DND-41 (cell line): ENCODE measurements around the gene NTM.

ENCODE experiments used
- ATAC-seq: fragments of 200-7000 bp; cut with Tn5 transposase; 3 replicates; pipeline ENCODE4 v1.9.1; 2021; ENCODE audit warnings: low read depth; ENCODE audit not compliant: insufficient read depth
- DNase-seq: peaks from one replicate; pipeline ENCODE4 v3.0.0-alpha.2; 2020
- H2AFZ ChIP-seq: 2 replicates; pipeline ENCODE4 v1.6.0; 2012; ENCODE audit warnings: low read depth, low read length
- H3K27ac ChIP-seq: 2 replicates; pipeline ENCODE4 v1.5.1; 2012; ENCODE audit warnings: low read length, inconsistent platforms
- H3K27me3 ChIP-seq: fragments of 200-600 bp; sonication (generic); 2 replicates; pipeline ENCODE4 v1.6.0; 2012; ENCODE audit warnings: low read length, mild to moderate bottlenecking, inconsistent platforms; ENCODE audit not compliant: insufficient read depth, poor library complexity
- H3K36me3 ChIP-seq: 2 replicates; pipeline ENCODE4 v1.5.1; 2012; ENCODE audit warnings: low read length, inconsistent platforms; ENCODE audit not compliant: insufficient read depth
- H3K4me1 ChIP-seq: 2 replicates; pipeline ENCODE4 v1.5.1; 2012; ENCODE audit warnings: mild to moderate bottlenecking, low read length; ENCODE audit not compliant: insufficient read depth
- H3K4me2 ChIP-seq: 2 replicates; pipeline ENCODE4 v1.6.0; 2012; ENCODE audit warnings: mild to moderate bottlenecking, moderate library complexity, low read length, inconsistent platforms; ENCODE audit not compliant: insufficient read depth
- H3K4me3 ChIP-seq, 2 experiments: fragments of 200-600 bp in 1 of 2; shearing (Covaris generic) in 1 of 2; 2 replicates each; pipeline ENCODE4 v1.5.1; 2012 to 2016; ENCODE audit warnings: inconsistent platforms in 2 of 2, low read length in 2 of 2, mild to moderate bottlenecking in 2 of 2, low read depth in 1 of 2, moderate library complexity in 1 of 2
- H3K79me2 ChIP-seq: 2 replicates; pipeline ENCODE4 v1.6.0; 2012; ENCODE audit warnings: low read length, inconsistent platforms; ENCODE audit not compliant: insufficient read depth
- H3K9ac ChIP-seq: 2 replicates; pipeline ENCODE4 v1.6.0; 2012; ENCODE audit warnings: low read depth, mild to moderate bottlenecking, inconsistent platforms, low read length, moderate library complexity
- H3K9me3 ChIP-seq: 2 replicates; pipeline ENCODE4 v1.5.1; 2012; ENCODE audit warnings: low read length, moderate library complexity, mild to moderate bottlenecking, inconsistent platforms; ENCODE audit not compliant: insufficient read depth, severe bottlenecking
- H4K20me1 ChIP-seq: 2 replicates; pipeline ENCODE4 v1.6.0; 2012; ENCODE audit warnings: low read length; ENCODE audit not compliant: insufficient read depth
- EZH2 ChIP-seq: IDR thresholded peaks from 3 replicates; pipeline ENCODE4 v1.6.1; 2012; ENCODE audit warnings: borderline replicate concordance, low read depth, mild to moderate bottlenecking, moderate library complexity, low read length, inconsistent platforms; ENCODE audit not compliant: severe bottlenecking
- TF ChIP-seq, protein P1 (sequence below): IDR thresholded peaks from 2 replicates; pipeline ENCODE4 v1.5.1; 2012; ENCODE audit warnings: borderline replicate concordance, low read length, moderate library complexity, mild to moderate bottlenecking; ENCODE audit not compliant: poor library complexity, severe bottlenecking; ENCODE audit errors: extremely low read depth

NTM gene

DNA sequence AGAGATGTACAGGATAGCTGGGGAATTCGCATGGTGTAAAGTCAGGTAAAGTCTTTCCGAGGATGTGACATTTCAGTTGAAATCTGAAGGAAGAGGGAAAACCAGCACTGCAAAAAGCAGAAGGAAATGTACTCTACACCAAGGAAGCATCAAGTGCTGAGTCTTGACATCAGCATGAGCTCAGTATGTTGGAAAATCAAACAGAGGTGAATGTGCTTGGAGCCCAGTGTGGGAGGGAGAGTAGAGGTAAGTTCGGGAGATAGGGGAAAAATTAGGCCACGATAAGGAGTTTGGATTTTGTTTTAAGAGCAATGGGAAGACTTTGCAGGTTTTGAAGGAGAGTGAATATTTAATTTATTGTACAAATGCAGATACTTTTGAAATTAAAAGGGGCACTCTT, 484.0 kb downstream of the NTM start:
- no peak for ATAC-seq
- TF ChIP-seq, protein P1, sequence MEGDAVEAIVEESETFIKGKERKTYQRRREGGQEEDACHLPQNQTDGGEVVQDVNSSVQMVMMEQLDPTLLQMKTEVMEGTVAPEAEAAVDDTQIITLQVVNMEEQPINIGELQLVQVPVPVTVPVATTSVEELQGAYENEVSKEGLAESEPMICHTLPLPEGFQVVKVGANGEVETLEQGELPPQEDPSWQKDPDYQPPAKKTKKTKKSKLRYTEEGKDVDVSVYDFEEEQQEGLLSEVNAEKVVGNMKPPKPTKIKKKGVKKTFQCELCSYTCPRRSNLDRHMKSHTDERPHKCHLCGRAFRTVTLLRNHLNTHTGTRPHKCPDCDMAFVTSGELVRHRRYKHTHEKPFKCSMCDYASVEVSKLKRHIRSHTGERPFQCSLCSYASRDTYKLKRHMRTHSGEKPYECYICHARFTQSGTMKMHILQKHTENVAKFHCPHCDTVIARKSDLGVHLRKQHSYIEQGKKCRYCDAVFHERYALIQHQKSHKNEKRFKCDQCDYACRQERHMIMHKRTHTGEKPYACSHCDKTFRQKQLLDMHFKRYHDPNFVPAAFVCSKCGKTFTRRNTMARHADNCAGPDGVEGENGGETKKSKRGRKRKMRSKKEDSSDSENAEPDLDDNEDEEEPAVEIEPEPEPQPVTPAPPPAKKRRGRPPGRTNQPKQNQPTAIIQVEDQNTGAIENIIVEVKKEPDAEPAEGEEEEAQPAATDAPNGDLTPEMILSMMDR: no peak
- TF ChIP-seq EZH2: no peak

GRCh38 chr11:131855320-131855719, 484.9 kb downstream of the NTM start:
- TF ChIP-seq EZH2: no peak
- TF ChIP-seq, protein P1: no peak
- Histone ChIP-seq H3K4me1 (no peaks in the 10 kb centered on the region), H4K20me1 (no peaks in the 10 kb centered on the region), H3K27ac (no peak overlapping the region), H2AFZ (no peak overlapping the region), H3K79me2 (no peaks in the 10 kb centered on the region), H3K4me2 (no peak overlapping the region), H3K4me3 (no peak overlapping the region), H3K9me3 (no peaks in the 10 kb centered on the region), H3K27me3 (no peaks in the 10 kb centered on the region), H3K36me3 (no peaks in the 10 kb centered on the region), H3K9ac (no peak overlapping the region)
- ATAC-seq (no peak), DNase-seq (no peak)

More for the DNA sequence above, 484.0 kb downstream of the NTM start:
- H3K4me1 ChIP-seq: no peaks in the 10 kb centered on the region
- H3K4me2 ChIP-seq: no peak overlapping the region
- no peaks in the 10 kb centered on the region for H3K79me2 ChIP-seq
- no peaks in the 10 kb centered on the region for H3K9me3 ChIP-seq
- no peak for DNase-seq
- no peak overlapping the region for H3K27ac ChIP-seq
- no peak overlapping the region for H3K9ac ChIP-seq
- H2AFZ ChIP-seq: no peak overlapping the region
- no peaks in the 10 kb centered on the region for H3K36me3 ChIP-seq
- H3K27me3 ChIP-seq: no peaks in the 10 kb centered on the region
- H4K20me1 ChIP-seq: no peaks in the 10 kb centered on the region
- H3K4me3 ChIP-seq: no peak overlapping the region

- Histone ChIP-seq H3K4me3 (no peak overlapping the region), H3K27me3 (peaks cover 7% of the 10 kb centered on the region), H2AFZ (no peak overlapping the region), H3K4me1 (no peaks in the 10 kb centered on the region), H3K36me3 (no peaks in the 10 kb centered on the region), H3K79me2 (no peaks in the 10 kb centered on the region), H3K4me2 (no peak overlapping the region), H4K20me1 (no peaks in the 10 kb centered on the region), H3K27ac (no peak overlapping the region), H3K9ac (no peak overlapping the region), H3K9me3 (no peaks in the 10 kb centered on the region)
- TF ChIP-seq, protein P1: no peak
- TF ChIP-seq EZH2: no peak
- ATAC-seq (no peak), DNase-seq (no peak)
Measured at GRCh38 chr11:131857246-131857645, 486.8 kb downstream of the NTM start.

- H3K36me3 ChIP-seq: no peaks in the 10 kb centered on the region
- H3K27me3 ChIP-seq: peaks cover 11% of the 10 kb centered on the region
- H4K20me1 ChIP-seq: no peaks in the 10 kb centered on the region
- no peak overlapping the region for H3K9ac ChIP-seq
- no peaks in the 10 kb centered on the region for H3K4me1 ChIP-seq
- no peaks in the 10 kb centered on the region for H3K9me3 ChIP-seq
- H3K4me2 ChIP-seq: no peak overlapping the region
- ATAC-seq (no peak), DNase-seq (no peak)
- no peaks in the 10 kb centered on the region for H3K79me2 ChIP-seq
- H2AFZ ChIP-seq: no peak overlapping the region
- TF ChIP-seq, protein P1: no peak
- TF ChIP-seq EZH2: no peak
- no peak overlapping the region for H3K27ac ChIP-seq
- H3K4me3 ChIP-seq: no peak overlapping the region
Measured at GRCh38 chr11:131858505-131858904, 488.1 kb downstream of the NTM start.
